HFF-Myc (cell line): ENCODE data around the gene DYNC1I1.

Experiments used
- DNase-seq: peaks from one replicate; pipeline ENCODE4 v3.0.0-alpha.2; 2011; ENCODE audit warnings: low read depth; ENCODE audit errors: extremely low read depth
- H3K4me3 ChIP-seq: replicated peaks from 2 replicates; pipeline ENCODE4 v1.5.1; 2011; ENCODE audit warnings: low read depth, mild to moderate bottlenecking, control low read depth, low read length
- TF ChIP-seq, protein P1 (sequence below): IDR thresholded peaks from 2 replicates; pipeline ENCODE4 v1.5.1; 2012; ENCODE audit warnings: mild to moderate bottlenecking, low read depth, low read length, control low read depth; ENCODE audit errors: missing control alignments

DYNC1I1 gene

DNA sequence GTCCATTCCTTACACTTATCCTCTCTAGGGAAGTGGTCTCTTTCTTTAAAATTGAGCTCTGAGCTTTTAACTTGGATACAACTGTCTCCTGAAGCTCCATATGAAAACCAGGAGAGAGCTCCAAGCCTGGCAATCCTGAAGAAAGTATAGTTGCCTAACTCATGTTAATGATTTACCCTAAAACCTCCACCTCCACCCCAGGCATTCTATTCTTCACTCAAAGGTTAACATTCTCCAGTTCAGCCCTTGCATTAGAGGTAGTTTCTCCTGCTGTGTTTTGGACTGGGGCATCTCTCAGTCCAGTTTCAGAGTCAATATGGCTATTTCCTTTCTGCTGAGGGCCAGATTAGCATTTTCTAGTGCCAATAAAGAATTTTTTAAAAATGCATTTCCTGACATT, 354.0 kb downstream of the DYNC1I1 start:
- TF ChIP-seq, protein P1, sequence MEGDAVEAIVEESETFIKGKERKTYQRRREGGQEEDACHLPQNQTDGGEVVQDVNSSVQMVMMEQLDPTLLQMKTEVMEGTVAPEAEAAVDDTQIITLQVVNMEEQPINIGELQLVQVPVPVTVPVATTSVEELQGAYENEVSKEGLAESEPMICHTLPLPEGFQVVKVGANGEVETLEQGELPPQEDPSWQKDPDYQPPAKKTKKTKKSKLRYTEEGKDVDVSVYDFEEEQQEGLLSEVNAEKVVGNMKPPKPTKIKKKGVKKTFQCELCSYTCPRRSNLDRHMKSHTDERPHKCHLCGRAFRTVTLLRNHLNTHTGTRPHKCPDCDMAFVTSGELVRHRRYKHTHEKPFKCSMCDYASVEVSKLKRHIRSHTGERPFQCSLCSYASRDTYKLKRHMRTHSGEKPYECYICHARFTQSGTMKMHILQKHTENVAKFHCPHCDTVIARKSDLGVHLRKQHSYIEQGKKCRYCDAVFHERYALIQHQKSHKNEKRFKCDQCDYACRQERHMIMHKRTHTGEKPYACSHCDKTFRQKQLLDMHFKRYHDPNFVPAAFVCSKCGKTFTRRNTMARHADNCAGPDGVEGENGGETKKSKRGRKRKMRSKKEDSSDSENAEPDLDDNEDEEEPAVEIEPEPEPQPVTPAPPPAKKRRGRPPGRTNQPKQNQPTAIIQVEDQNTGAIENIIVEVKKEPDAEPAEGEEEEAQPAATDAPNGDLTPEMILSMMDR = no peak

DNA sequence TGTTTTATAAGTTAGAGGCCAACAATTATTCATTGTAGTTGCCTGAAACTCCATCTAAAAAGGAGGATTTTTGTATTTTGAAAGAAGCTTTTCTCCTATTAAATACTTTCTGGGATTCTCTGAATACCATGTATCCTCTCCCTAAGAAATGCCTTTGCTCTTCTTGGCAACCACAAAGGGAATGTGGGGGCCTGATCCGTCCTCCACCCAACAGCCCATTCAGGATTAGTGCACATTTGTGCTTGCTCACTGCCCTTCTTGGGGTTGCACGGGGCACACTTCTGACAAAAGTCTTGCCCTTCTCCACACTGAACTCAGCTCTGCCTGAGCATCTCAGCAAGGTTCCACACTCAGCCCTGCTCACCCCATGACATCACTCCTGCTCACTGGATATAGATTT, 355.4 kb downstream of the DYNC1I1 start:
- H3K4me3 ChIP-seq = no peak overlapping the region
- no peak for DNase-seq
- TF ChIP-seq, protein P1 = no peak

More for the DNA sequence above, 354.0 kb downstream of the DYNC1I1 start:
- no peak for DNase-seq
- H3K4me3 ChIP-seq = no peak overlapping the region

DNA sequence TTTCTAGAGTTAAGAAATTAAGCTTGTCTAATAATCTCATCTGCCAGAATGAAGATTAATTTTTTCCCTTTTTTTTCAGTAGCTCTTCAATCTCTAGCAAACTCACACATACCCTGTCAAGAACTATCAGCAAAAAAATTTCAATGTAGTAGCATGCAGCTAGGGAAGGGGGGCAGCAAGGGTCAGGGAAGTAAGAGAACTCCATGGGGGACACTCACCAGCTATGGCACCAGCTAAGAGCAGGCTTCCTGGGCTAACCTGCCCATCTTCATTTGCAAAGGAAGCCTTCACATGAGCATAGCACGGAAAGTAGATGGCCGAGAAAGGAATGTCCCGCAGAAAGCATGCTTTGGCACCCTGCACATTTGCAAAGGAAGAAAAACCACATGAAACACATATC, 359.2 kb downstream of the DYNC1I1 start:
- TF ChIP-seq, protein P1 = no peak
- H3K4me3 ChIP-seq = no peak overlapping the region
- no peak for DNase-seq

DNA sequence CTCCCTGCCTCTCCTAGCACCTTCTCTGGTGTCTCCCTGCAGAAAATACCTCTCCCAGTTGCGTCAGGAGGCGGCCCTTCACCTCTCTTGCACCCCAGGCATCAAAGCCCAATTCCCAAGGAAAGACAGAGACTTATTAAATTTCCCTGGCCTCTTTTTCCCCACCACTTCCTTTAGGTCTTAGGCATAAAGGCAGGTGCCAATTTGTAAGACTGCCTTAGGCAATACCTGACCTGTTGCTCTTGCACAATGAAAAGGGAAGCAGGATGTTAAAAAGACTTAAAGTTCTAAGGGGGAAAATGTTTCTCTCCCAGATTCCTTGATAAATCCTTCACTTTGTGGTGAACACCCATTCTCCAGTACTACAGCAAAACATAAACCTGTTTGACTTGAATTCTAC, 362.9 kb downstream of the DYNC1I1 start:
- TF ChIP-seq, protein P1 = no peak
- no peak for DNase-seq
- no peak overlapping the region for H3K4me3 ChIP-seq

DNA sequence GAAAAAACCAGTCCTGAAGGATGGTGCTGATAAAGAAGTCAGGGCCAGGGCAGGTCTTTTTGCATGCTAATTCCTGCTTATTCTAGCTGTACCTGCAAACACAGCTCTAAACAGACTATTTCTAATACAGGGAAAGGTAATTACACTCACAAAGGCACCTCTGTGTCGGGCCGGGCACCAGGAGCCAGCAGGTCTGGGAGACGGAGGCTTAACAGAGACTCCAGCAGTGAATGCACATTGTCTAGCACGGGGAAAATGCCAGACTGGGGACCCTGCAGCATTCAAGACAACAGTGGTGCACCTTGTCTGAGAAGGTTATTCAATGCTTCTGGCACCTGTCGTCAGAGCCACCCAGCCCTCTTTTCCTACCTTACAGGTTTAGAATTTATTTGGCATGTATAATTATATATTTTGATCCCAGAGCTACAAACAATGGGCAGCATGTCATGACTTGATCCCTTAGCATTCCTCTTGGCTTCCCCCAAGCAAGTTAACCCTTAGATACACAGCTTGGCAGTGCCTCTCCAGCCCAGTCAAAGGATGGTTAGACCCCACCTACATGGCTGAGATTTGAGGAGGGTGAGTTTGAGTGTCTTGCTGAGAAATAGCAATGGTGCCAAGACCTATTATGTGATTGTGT, 364.4 kb downstream of the DYNC1I1 start:
- TF ChIP-seq, protein P1 = no peak
- DNase-seq = no peak
- no peak overlapping the region for H3K4me3 ChIP-seq

DNA sequence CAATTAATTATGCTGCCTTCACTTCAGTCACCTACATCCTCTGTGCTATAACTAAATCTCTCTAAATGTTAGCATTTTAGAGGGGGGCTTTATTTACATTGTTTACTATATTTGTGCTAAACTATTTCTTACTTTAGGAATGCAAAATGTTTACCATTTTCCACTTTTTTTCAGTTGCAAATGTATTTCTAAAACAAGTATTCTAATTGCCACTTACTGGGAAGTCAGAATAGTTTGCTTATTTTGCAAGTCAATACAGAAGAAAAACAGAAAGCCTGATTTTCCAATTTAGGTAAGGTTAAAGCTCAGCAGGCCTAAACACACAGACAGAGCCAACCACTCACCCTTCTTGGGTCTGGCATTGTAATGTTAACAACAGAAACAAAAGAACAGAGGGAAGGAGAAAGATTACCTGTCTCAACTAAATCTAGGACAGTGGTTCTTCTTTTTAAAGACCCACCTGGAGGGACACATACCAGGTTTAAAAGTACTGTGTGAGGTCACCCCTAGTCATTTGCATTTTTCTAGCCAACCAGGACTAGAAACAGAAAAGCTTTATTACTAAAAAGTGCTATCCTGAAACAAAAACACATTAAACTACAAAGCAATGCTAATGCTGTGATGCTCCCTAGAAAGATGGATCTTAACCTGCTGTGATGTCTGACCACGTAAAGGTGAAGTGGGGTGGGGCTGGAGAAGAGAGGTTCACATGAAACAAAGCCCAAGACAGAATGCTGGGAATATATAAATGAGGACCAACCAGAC, 371.3 kb downstream of the DYNC1I1 start:
- TF ChIP-seq, protein P1 = no peak
- no peak for DNase-seq

More for the DNA sequence above, 371.3 kb downstream of the DYNC1I1 start:
- no peak overlapping the region for H3K4me3 ChIP-seq
